Loucy (cell line): ENCODE data around the gene SPATA20.

Experiments
- H2AFZ ChIP-seq: fragments of 200-600 bp; sonication (generic); 2 replicates; pipeline ENCODE4 v1.6.0; 2016; ENCODE audit warnings: antibody characterized with exemption, mild to moderate bottlenecking, low read length, moderate library complexity
- H3F3A ChIP-seq: fragments of 200-600 bp; 2 replicates; pipeline ENCODE4 v1.6.0; 2016; ENCODE audit warnings: antibody characterized with exemption, low read depth, mild to moderate bottlenecking
- H3K27me3 ChIP-seq: fragments of 200-600 bp; sonication (generic); 2 replicates; pipeline ENCODE4 v1.6.1; 2014; ENCODE audit warnings: low read length, mild to moderate bottlenecking; ENCODE audit not compliant: insufficient read depth, poor library complexity, severe bottlenecking
- H3K36me3 ChIP-seq: fragments of 200-600 bp; sonication (generic); 2 replicates; pipeline ENCODE4 v1.6.1; 2016; ENCODE audit warnings: low read length; ENCODE audit not compliant: insufficient read depth
- H3K4me1 ChIP-seq: fragments of 200-600 bp; sonication (generic); 2 replicates; pipeline ENCODE4 v1.5.1; 2014; ENCODE audit warnings: low read length, mild to moderate bottlenecking; ENCODE audit not compliant: insufficient read depth, poor library complexity, severe bottlenecking
- H3K4me2 ChIP-seq: fragments of 200-600 bp; sonication (generic); 2 replicates; pipeline ENCODE4 v1.6.0; 2014; ENCODE audit warnings: antibody characterized with exemption, low read length, low read depth, mild to moderate bottlenecking; ENCODE audit not compliant: poor library complexity, severe bottlenecking
- H3K4me3 ChIP-seq: fragments of 200-600 bp; sonication (generic); 2 replicates; pipeline ENCODE4 v1.5.1; 2014; ENCODE audit warnings: low read length, mild to moderate bottlenecking, mixed read lengths; ENCODE audit not compliant: poor library complexity, severe bottlenecking
- H3K79me2 ChIP-seq: fragments of 200-600 bp; sonication (generic); 2 replicates; pipeline ENCODE4 v1.6.1; 2014; ENCODE audit warnings: low read length; ENCODE audit not compliant: insufficient read depth
- H3K9ac ChIP-seq: fragments of 200-600 bp; sonication (generic); 2 replicates; pipeline ENCODE4 v1.6.0; 2014; ENCODE audit warnings: mild to moderate bottlenecking, low read depth, low read length, moderate library complexity; ENCODE audit not compliant: poor library complexity, severe bottlenecking
- H3K9me2 ChIP-seq: fragments of 200-600 bp; sonication (generic); replicated peaks from 2 replicates; pipeline ENCODE4 v1.6.1; 2016; ENCODE audit warnings: low read depth, low read length, mixed read lengths
- H3K9me3 ChIP-seq: fragments of 200-600 bp; sonication (generic); 2 replicates; pipeline ENCODE4 v1.6.1; 2014; ENCODE audit warnings: mild to moderate bottlenecking, antibody characterized with exemption, low read length, low read depth; ENCODE audit not compliant: insufficient read depth
- H4K20me1 ChIP-seq: fragments of 200-600 bp; sonication (generic); 2 replicates; pipeline ENCODE4 v1.6.0; 2014; ENCODE audit warnings: antibody characterized with exemption, low read length, mild to moderate bottlenecking; ENCODE audit not compliant: insufficient read depth, poor library complexity, severe bottlenecking
- CTCF ChIP-seq: fragments of 200-600 bp; sonication (generic); conservative IDR thresholded peaks from 2 replicates; pipeline ENCODE4 v1.5.1; 2014; ENCODE audit warnings: mild to moderate bottlenecking, antibody characterized with exemption, low read length
- EZH2phosphoT487 ChIP-seq: fragments of 200-600 bp; IDR thresholded peaks from 2 replicates; pipeline ENCODE4 v1.6.1; 2018; ENCODE audit warnings: antibody characterized with exemption, mild to moderate bottlenecking, moderate library complexity, borderline replicate concordance

SPATA20 gene

GRCh38 chr17:50594892-50595291 lies 47.9 kb downstream of the SPATA20 start:
- Histone ChIP-seq H3K9ac (no peak overlapping the region), H3K4me3 (no peak overlapping the region), H3K36me3 (no peaks in the 10 kb centered on the region), H4K20me1 (no peaks in the 10 kb centered on the region), H3F3A (no peaks in the 10 kb centered on the region), H3K9me2 (no peaks in the 10 kb centered on the region), H3K4me1 (no peaks in the 10 kb centered on the region), H3K79me2 (no peaks in the 10 kb centered on the region), H3K9me3 (no peaks in the 10 kb centered on the region), H2AFZ (no peak overlapping the region), H3K27me3 (no peaks in the 10 kb centered on the region), H3K4me2 (no peak overlapping the region)
- no peak for TF ChIP-seq EZH2phosphoT487

- H3K79me2 ChIP-seq = no peaks in the 10 kb centered on the region
- H3K9me3 ChIP-seq = no peaks in the 10 kb centered on the region
- no peak overlapping the region for H3K4me3 ChIP-seq
- H3F3A ChIP-seq = no peaks in the 10 kb centered on the region
- H3K9me2 ChIP-seq = no peaks in the 10 kb centered on the region
- H3K27me3 ChIP-seq = no peaks in the 10 kb centered on the region
- no peak overlapping the region for H2AFZ ChIP-seq
- no peak overlapping the region for H3K9ac ChIP-seq
- TF ChIP-seq EZH2phosphoT487 (no peak), CTCF (no peak)
- no peak overlapping the region for H3K4me2 ChIP-seq
- no peaks in the 10 kb centered on the region for H3K36me3 ChIP-seq
- no peaks in the 10 kb centered on the region for H3K4me1 ChIP-seq
- H4K20me1 ChIP-seq = no peaks in the 10 kb centered on the region
Measured at GRCh38 chr17:50596191-50597037, 49.4 kb downstream of the SPATA20 start.

- H4K20me1 ChIP-seq = no peaks in the 10 kb centered on the region
- H3K4me2 ChIP-seq = no peak overlapping the region
- H3K9me3 ChIP-seq = no peaks in the 10 kb centered on the region
- no peak overlapping the region for H3K4me3 ChIP-seq
- no peak overlapping the region for H3K9ac ChIP-seq
- no peaks in the 10 kb centered on the region for H3F3A ChIP-seq
- H3K9me2 ChIP-seq = no peaks in the 10 kb centered on the region
- TF ChIP-seq CTCF = no peak
- TF ChIP-seq EZH2phosphoT487 = no peak
- H2AFZ ChIP-seq = no peak overlapping the region
- no peaks in the 10 kb centered on the region for H3K27me3 ChIP-seq
- no peaks in the 10 kb centered on the region for H3K79me2 ChIP-seq
- H3K36me3 ChIP-seq = no peaks in the 10 kb centered on the region
- no peaks in the 10 kb centered on the region for H3K4me1 ChIP-seq
Measured at GRCh38 chr17:50598487-50598886, 51.5 kb downstream of the SPATA20 start.

GRCh38 chr17:50599606-50600005 lies 52.6 kb downstream of the SPATA20 start:
- Histone ChIP-seq H3F3A (no peaks in the 10 kb centered on the region), H3K4me2 (no peak overlapping the region), H3K9me3 (no peaks in the 10 kb centered on the region), H3K9me2 (no peaks in the 10 kb centered on the region), H4K20me1 (no peaks in the 10 kb centered on the region), H2AFZ (no peak overlapping the region), H3K4me1 (no peaks in the 10 kb centered on the region), H3K27me3 (no peaks in the 10 kb centered on the region), H3K9ac (no peak overlapping the region), H3K79me2 (no peaks in the 10 kb centered on the region), H3K4me3 (no peak overlapping the region), H3K36me3 (no peaks in the 10 kb centered on the region)
- no peak for TF ChIP-seq CTCF
- TF ChIP-seq EZH2phosphoT487 = no peak
